ENCODE results near the gene SOHLH1.
"Not testable (repeated sequence)": the region's sequence is repeated elsewhere in the genome, so short reads cannot be mapped to it uniquely, and the experiment has no call there.

SOHLH1 gene

GRCh38 chr9:135670721-135671590, 28.3 kb downstream of the SOHLH1 start:
- Mint-ChIP-seq H3K36me3 (ENCODE audit: low read depth) (no peaks in the 10 kb centered on the region), H3K4me3 (no peak overlapping the region)

GRCh38 chr9:135669616-135670285, 29.5 kb downstream of the SOHLH1 start:
- Mint-ChIP-seq H3K27ac (no peak overlapping the region), H3K9me3 (no peaks in the 10 kb centered on the region)
- no peak for DNase-seq (ENCODE audit: low spot score)

More at GRCh38 chr9:135670721-135671590, 28.3 kb downstream of the SOHLH1 start:
- no peak overlapping the region for H3K27ac Mint-ChIP-seq
- no peak for DNase-seq (ENCODE audit: low spot score)
- no peaks in the 10 kb centered on the region for H3K9me3 Mint-ChIP-seq
- no peaks in the 10 kb centered on the region for H3K4me1 Mint-ChIP-seq (ENCODE audit: low read depth)
- H3K27me3 Mint-ChIP-seq (ENCODE audit: low read depth): no peaks in the 10 kb centered on the region

DNA sequence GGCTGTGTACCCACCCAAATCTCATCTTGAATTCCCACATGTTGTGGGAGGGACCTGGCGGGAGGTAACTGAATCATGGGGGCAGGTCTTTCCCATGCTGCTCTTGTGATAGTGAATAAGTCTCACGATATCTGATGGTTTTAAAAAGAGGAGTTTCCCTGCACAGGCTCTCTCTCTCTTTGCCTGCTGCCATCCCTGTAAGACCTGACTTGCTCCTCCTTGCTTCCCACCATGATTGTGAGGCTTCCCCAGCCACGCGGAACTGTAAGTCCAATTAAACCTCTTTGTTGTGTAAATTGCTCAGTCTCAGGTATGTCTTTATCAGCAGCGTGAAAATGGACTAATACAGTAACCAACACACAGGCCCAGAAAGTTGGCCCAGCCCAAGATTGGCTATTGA, 30.3 kb downstream of the SOHLH1 start:
- not testable (repeated sequence) for H3K4me3 Mint-ChIP-seq; H3K27ac Mint-ChIP-seq; H3K4me1 Mint-ChIP-seq (ENCODE audit: low read depth)

More at GRCh38 chr9:135669616-135670285, 29.5 kb downstream of the SOHLH1 start:
- Mint-ChIP-seq H3K36me3 (ENCODE audit: low read depth) (no peaks in the 10 kb centered on the region), H3K4me1 (ENCODE audit: low read depth) (no peaks in the 10 kb centered on the region), H3K4me3 (no peak overlapping the region), H3K27me3 (ENCODE audit: low read depth) (no peaks in the 10 kb centered on the region)

DNA sequence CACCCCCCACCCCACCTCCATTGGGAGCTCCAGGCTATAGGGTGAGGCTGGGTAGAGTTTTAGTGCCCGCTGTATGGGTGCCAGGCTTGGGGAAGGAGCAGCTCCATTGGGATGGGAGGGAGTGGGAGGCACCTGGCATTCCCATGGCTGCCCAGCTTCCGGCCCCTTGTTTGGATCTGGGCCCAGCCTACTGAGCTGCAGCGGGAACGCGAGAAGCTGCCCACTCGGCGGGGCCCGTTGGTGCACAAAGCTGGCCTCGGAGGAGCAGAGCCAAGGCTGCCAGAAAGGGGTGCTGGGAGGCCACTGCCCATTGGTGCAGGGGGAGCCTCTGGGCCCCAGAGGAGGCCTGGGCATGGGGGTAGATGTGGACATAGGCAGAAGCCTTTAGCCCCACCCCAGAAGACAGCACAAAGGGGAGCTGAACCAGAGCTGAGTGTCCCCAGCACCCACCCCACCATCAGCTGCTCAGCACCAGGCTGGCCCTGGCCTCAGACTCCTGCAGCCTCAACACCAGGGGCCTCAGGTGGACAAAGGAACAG, 31.7 kb downstream of the SOHLH1 start:
- Mint-ChIP-seq H3K4me3 (no peak overlapping the region), H3K27me3 (ENCODE audit: low read depth) (no peaks in the 10 kb centered on the region), H3K27ac (no peak overlapping the region), H3K4me1 (ENCODE audit: low read depth) (no peaks in the 10 kb centered on the region), H3K36me3 (ENCODE audit: low read depth) (no peaks in the 10 kb centered on the region), H3K9me3 (no peaks in the 10 kb centered on the region)
- no peak for DNase-seq (ENCODE audit: low spot score)

More for the DNA sequence above, 30.3 kb downstream of the SOHLH1 start:
- not testable (repeated sequence) for H3K36me3 Mint-ChIP-seq (ENCODE audit: low read depth); DNase-seq (ENCODE audit: low spot score); H3K27me3 Mint-ChIP-seq (ENCODE audit: low read depth); H3K9me3 Mint-ChIP-seq

DNA sequence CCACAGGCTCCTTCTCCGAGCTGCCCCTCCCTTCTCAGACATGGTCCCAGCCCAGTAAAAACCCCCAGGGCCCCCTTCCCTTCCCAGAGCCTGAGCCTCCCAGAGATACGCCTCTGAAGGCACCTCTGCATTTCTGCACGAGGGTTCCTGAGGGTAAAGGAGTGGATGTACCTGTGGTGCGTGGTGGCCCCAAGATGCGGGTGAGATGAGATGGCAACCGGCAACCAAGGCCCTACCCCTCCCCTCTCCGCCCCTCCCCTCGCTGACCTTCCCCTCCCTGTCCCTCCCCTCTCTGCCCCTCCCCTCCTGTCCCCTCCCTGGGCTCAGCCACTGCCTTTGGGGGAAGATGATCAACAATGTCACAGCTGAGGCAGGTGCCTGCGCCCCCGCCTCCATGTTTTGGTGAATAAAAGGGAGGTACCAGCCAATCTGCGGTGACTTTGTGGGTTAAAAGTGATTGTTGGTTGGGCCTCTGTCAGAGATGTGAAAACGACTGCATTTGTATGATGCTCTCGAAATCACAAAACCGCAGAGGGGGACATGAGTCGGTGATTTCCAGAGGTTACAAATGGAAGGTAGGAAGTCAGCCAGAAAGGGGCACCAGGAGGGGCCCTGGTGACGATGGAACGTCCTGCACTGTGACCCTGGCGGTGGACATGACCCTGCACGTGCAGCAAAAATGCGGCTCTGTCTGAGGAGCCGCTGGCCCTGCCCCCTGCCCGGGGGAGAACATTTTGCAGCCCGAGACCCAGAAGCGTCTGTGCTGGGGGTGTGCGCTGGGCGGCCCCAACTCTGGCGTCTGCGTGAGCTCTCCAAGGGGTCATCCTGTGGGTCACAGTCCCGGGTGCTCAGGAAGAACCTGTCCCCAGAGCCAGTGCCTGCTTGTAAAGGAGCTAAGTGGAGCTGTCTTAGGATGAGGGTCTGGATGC, 32.5 kb downstream of the SOHLH1 start:
- DNase-seq (ENCODE audit: low spot score): no peak
- Mint-ChIP-seq H3K36me3 (ENCODE audit: low read depth) (no peaks in the 10 kb centered on the region), H3K4me1 (ENCODE audit: low read depth) (no peaks in the 10 kb centered on the region), H3K27me3 (ENCODE audit: low read depth) (no peaks in the 10 kb centered on the region), H3K4me3 (no peak overlapping the region), H3K9me3 (no peaks in the 10 kb centered on the region), H3K27ac (no peak overlapping the region)

DNA sequence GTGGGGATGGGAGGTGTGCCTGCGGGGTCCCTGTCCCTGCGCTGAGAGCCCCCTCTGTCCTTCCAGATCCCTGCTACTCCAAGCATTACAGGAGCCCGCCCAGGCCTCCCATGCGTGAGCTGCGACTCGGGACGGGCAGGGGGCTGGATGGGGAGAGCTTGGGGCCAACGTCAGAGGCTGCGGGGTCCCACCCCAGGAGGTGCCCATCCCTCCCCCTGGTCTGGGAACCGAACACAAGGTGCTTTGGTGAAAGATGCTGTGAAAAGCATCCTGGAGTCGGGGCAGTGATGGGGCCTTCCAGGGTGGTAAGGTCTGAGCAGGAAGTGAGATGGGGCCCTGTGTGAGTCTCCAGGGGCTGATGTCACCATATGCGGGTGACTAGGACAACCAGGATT, 33.5 kb downstream of the SOHLH1 start:
- no peak for DNase-seq (ENCODE audit: low spot score)
- Mint-ChIP-seq H3K36me3 (ENCODE audit: low read depth) (no peaks in the 10 kb centered on the region), H3K4me3 (no peak overlapping the region), H3K27me3 (ENCODE audit: low read depth) (no peaks in the 10 kb centered on the region), H3K27ac (no peak overlapping the region), H3K9me3 (no peaks in the 10 kb centered on the region), H3K4me1 (ENCODE audit: low read depth) (no peaks in the 10 kb centered on the region)

DNA sequence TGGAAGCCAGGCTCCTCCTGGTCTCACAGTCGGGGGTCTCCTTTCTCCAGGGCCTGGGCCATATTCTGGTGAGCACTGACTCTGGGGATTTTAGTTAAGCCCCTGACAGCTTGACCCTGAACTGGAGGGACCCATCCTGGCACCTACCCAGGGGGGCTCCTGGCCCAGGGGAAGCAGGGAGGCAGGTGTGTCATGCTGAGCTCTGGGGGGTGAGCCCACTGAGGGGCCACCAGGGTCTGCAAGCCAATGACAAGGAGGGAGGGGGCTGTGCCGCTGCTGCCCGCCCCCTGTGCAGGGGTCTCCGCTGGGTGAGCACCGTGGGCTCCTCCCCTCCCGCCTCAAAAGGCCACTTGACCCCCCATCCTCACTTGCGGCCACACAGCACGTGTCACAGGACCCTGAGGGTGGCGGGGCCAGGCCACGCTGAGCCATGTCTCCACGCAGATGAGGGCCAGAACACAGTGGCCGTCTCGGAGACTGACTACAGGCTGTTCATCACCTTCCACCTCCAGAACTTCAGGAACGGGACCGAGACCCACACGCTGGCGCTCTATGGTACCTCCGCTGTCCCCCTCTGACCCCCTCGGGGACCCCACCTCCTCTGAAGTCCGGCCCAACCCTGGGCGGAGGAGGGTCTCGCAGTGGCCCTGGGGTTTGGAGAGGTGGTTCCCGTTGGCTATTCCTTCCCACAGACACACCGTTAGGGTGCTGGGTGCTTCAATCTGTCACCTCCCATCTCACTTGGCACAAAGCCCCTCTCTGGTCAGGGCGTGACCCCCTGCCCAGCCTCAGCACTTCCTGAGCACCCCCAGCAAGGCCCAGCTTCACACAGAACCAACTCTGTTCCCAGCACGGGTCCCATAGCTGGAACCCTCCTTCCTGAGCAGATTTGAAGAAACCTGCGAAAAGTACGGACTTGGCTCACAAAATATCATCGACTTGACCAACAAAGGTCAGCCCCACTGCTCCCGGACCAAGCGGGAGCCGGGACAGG, 34.2 kb downstream of the SOHLH1 start:
- DNase-seq (ENCODE audit: low spot score): no peak
- Mint-ChIP-seq H3K4me1 (ENCODE audit: low read depth) (no peaks in the 10 kb centered on the region), H3K27me3 (ENCODE audit: low read depth) (no peaks in the 10 kb centered on the region), H3K36me3 (ENCODE audit: low read depth) (no peaks in the 10 kb centered on the region), H3K27ac (no peak overlapping the region), H3K9me3 (no peaks in the 10 kb centered on the region), H3K4me3 (no peak overlapping the region)

DNA sequence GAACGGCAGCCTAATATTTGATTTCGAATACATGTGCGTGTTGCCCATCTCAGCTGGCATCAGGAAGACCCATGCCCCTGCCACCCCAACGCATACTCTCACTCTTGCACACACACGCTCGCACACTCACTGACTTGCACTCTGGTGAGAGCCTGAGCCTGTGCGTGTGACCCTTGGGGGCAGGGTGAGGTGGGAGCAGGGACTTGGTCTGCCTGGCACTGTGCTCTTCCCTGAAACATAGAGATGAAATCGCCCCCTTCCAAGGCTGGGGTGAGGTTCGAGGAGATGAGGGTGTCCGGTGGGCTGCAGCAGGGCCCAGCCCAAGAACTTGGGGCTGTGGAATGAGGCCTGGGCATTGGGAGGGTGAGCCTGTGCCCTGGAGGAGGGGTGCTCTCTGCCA, 35.0 kb downstream of the SOHLH1 start:
- no peak overlapping the region for H3K4me3 Mint-ChIP-seq
- H3K9me3 Mint-ChIP-seq: no peaks in the 10 kb centered on the region
- H3K36me3 Mint-ChIP-seq (ENCODE audit: low read depth): no peaks in the 10 kb centered on the region
- DNase-seq (ENCODE audit: low spot score): no peak
- no peaks in the 10 kb centered on the region for H3K4me1 Mint-ChIP-seq (ENCODE audit: low read depth)
- H3K27ac Mint-ChIP-seq: no peak overlapping the region
- no peaks in the 10 kb centered on the region for H3K27me3 Mint-ChIP-seq (ENCODE audit: low read depth)

DNA sequence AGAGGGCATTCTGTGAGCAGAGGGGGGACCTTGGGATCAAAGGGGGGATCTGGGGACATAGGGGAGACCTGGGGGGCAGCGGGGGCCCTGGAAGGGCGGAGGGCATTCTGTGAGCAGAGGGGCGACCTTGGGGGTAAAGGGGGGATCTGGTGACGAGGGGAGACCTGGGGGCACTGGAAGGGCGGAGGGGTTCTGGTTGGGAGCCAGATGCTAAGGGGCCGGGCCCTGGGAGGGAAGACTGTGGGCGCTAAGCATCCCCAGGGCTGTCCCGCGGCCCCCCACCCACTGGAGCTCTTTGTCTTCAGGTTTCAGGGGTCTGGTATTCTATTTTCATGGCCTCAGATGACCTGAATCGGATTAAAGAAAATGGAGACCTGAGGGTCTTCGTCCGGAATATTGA, 35.4 kb downstream of the SOHLH1 start:
- Mint-ChIP-seq H3K36me3 (ENCODE audit: low read depth) (no peaks in the 10 kb centered on the region), H3K27me3 (ENCODE audit: low read depth) (no peaks in the 10 kb centered on the region), H3K4me1 (ENCODE audit: low read depth) (no peaks in the 10 kb centered on the region), H3K4me3 (no peak overlapping the region), H3K9me3 (no peaks in the 10 kb centered on the region), H3K27ac (no peak overlapping the region)
- DNase-seq (ENCODE audit: low spot score): no peak

- Mint-ChIP-seq H3K36me3 (ENCODE audit: low read depth) (no peaks in the 10 kb centered on the region), H3K27ac (no peak overlapping the region), H3K4me3 (no peak overlapping the region), H3K9me3 (no peaks in the 10 kb centered on the region), H3K4me1 (ENCODE audit: low read depth) (no peaks in the 10 kb centered on the region), H3K27me3 (ENCODE audit: low read depth) (no peaks in the 10 kb centered on the region)
- DNase-seq (ENCODE audit: low spot score): no peak
Observed at GRCh38 chr9:135663451-135663770, 35.9 kb downstream of the SOHLH1 start.

- Mint-ChIP-seq H3K4me3 (no peak within 1 kb of the TSS), H3K9me3 (no peaks in the 10 kb centered on the region), H3K4me1 (ENCODE audit: low read depth) (no peaks in the 10 kb centered on the region), H3K27ac (no peak within 1 kb of the TSS), H3K27me3 (ENCODE audit: low read depth) (no peaks in the 10 kb centered on the region), H3K36me3 (ENCODE audit: low read depth) (no peaks in the 10 kb centered on the region)
- DNase-seq (ENCODE audit: low spot score): no peak
Observed at GRCh38 chr9:135662758-135663450, 36.4 kb downstream of the SOHLH1 start, which contains the start of gene LCN9. TSS of gene LCN9 (plus strand) at chr9:135663309. CDS start at chr9:135663322, 13 bp downstream.

GRCh38 chr9:135661816-135662560, 37.3 kb downstream of the SOHLH1 start:
- Mint-ChIP-seq H3K36me3 (ENCODE audit: low read depth) (no peaks in the 10 kb centered on the region), H3K27me3 (ENCODE audit: low read depth) (no peaks in the 10 kb centered on the region), H3K27ac (no peak overlapping the region), H3K9me3 (no peaks in the 10 kb centered on the region), H3K4me3 (no peak overlapping the region), H3K4me1 (ENCODE audit: low read depth) (no peaks in the 10 kb centered on the region)
- DNase-seq (ENCODE audit: low spot score): no peak
